ENCODE measurements around the gene ERVW-1.
"Not testable (repeated sequence)": the region's sequence is repeated elsewhere in the genome, so short reads cannot be mapped to it uniquely, and the experiment has no call there.

GRCh38 chr7:92473989-92474388, 3.8 kb downstream of the ERVW-1 start:
- TF ChIP-seq CTCF (IDR thresholded peaks at IDR 0.05); POLR2A (IDR thresholded peaks at IDR 0.05); POLR2AphosphoS5 (IDR thresholded peaks at IDR 0.05; ENCODE audit: insufficient read depth in 1 of 2, low read depth in 1 of 2): not testable (repeated sequence)
